GM18907 (cell line): ENCODE measurements around the gene ME3.
A peak's percentile ranks its signal among the peaks of the same experiment; 100 is the strongest.
"Not testable (repeated sequence)": the region's sequence is repeated elsewhere in the genome, so short reads cannot be mapped to it uniquely, and the experiment has no call there.

ENCODE experiments used
- ATAC-seq: cut with Tn5 transposase; IDR thresholded peaks from one replicate; pipeline ENCODE4 v1.9.1; 2021; ENCODE audit warnings: mild to moderate bottlenecking, moderate library complexity; ENCODE audit not compliant: unreplicated experiment

ME3 gene

GRCh38 chr11:86565801-86566312 lies 106.6 kb downstream of the ME3 start:
- no peak for ATAC-seq

DNA sequence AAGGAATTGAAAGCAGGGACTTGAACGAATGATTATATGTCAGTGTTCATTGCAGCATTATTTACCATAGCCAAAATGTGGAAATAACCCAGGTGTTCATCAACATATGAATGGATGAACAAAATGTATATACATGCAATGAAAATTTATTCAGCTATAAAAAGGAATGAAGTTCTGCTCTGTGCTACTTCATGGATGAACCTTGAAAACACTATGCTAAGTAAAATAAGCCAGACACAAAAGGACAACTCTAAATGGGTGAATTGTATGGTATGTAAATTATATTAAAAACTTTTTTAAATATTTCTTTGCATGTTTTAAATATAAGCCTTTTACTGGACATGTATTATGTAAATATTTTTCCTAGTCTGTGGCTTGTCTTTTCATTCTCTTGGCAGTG lies 107.0 kb downstream of the ME3 start:
- no peak for ATAC-seq

DNA sequence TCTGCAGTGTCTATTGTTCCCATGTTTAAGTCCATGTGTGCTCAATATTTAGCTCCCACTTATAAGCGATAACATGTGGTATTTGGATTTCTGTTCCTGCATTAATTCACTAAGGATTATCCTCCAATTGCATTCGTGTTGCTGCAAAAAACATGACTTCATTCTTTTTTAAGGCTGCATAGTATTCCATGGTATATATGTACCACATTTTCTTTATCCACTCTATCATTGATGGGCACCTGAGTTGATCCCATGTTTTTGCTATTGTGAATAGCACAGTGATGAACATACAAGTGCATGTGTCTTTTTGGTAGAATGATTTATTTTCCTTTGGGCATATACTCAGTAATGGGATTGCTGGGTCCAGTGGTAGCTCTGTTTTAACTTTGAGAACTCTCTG lies 109.6 kb downstream of the ME3 start:
- ATAC-seq, result not testable (repeated sequence)

DNA sequence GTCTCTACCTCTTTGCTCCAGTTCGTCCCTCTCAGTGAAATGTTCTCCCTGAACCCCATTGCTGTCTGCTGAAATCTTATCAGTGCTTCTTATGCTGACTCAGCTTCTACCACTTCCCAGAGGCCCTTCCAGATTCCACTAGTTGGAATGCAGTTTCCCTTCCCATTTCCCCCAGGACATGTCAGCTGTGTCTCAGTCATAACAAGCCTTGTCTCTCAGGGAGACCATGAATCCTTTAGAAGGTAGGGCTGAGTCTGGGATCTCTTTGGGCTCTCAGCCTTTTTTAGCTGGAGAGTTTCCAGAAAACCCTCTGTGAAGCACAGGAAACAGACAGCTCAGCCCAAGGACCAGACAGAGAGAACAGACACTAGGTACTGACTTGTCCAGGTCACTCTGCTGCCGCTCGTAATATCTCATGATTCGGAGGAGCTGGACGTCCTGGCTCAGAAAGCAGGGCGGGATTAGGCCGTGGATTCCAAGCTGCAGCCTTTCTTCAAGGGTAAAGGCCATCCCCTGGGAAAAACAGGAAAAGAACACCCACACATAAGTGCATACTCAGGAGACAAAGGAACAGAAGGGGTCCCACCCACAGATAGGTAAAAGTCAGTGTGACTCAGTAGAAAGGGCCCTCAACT lies 113.0 kb downstream of the ME3 start:
- no peak for ATAC-seq

DNA sequence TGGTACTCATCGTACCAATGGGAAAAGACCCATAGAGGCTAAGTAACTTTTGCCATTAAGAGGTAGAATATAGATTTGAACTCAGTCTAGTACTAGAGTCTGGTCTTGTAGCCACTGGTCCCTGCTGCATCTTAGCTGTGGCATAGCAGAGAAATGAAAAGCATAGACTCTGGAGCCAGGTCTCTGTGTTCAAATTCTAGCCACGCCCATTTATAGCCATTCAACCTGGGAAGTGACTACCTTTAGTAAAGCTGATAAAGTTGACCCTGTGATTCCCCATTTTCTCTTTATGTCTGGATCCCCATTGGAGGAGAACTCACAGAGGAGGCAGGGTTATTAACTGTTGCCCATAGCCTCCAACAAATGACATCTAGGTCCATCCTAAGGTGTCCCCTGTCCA lies 113.6 kb downstream of the ME3 start:
- ATAC-seq, result no peak

- no peak for ATAC-seq
Observed at GRCh38 chr11:86558207-86558606, 114.2 kb downstream of the ME3 start.

- no peak for ATAC-seq
Observed at GRCh38 chr11:86555866-86556265, 116.5 kb downstream of the ME3 start.

GRCh38 chr11:86555401-86555800 lies 117.0 kb downstream of the ME3 start:
- ATAC-seq, result no peak

- no peak for ATAC-seq
Observed at GRCh38 chr11:86553265-86553664, 119.2 kb downstream of the ME3 start.

DNA sequence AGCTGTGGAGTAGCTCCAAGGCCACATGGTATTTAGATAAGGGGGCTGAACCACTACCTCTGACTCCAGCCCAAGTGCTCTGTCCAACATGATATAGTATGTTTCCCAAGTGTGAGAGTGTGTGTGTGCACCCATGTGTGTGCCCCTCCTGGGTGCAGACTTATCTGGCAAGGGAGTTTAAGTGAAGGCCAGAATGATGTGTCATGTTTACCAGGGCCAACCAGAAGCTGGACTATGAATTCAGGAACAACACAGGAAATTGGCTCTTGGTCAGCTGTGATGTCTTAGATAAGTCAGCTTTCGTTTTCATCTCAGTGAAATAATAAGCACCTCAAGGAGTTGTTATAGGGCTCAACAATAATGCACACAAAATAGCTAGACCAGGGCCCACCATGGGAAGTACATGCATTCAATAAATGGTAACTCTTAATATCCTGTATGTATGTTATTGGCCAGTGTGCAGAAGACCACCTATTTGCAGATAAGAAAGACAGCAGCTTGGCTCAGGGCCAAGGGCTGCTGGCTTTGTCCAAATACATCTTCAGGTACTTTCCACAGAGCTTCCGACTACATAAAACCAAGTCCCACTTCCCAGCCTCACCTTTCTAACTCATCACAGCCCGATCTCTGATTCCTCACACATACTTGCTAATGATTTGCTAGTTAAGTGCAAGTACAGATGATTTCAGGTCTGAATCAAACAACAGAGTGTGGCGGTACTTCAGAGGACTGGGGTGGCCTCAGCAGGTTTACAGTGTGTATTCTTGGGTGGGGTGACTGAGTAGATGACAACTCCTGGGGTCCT lies 120.9 kb downstream of the ME3 start:
- peak; percentile 77 for ATAC-seq

DNA sequence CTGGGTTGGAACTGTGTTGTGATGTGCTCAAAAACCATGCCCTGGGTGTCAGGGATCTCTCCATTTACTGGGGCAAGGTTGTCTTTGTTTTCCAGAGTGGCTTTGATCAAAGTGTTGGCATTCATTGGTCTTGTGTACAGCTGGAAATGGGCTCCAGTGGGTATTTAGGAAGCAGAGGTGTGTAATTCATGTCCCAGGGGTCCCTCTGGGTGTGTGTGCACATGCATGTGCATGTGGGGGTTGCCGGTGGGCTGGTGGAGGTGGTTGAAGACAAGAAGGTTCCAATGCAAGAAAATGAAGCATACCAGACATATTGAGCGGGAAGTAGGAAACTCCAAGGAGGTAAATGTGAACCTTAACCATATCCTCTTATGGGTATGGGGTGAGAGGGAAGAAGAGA lies 121.7 kb downstream of the ME3 start:
- ATAC-seq, result no peak

DNA sequence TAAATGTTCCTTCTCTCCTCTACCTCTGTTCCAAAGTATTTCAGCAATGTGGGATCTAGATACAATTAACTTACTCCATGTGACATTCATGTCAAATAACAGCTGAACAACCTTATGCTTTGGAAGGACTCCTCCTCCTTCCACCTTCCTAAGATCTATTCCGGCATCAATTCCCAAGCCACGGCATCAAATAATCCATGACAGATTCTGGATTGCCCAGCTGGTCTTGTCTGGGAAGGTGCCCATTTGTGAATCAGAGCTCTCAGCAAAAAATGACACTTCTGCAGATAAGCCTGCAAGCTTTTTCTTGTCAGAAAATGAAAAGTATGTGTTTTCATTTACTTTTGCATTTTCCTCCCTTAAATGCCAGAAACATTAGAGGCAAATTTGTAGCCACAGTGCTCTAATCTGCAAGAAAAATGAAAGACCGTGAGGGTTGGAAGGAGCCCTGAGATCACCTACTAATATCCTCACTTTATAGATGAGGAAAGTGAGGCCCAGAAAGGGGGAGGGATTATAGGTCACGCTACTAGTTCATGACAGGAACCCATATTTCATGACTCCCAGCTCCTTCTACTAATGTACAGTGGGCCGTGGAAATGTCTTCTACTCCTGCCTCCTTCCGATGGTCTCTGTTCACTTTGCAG lies 124.0 kb downstream of the ME3 start:
- ATAC-seq, result no peak

- no peak for ATAC-seq
Observed at GRCh38 chr11:86547727-86548126, 124.7 kb downstream of the ME3 start.

- not testable (repeated sequence) for ATAC-seq
Observed at GRCh38 chr11:86541299-86541698, 131.1 kb downstream of the ME3 start.

GRCh38 chr11:86538223-86538548 lies 134.2 kb downstream of the ME3 start:
- ATAC-seq, result no peak

DNA sequence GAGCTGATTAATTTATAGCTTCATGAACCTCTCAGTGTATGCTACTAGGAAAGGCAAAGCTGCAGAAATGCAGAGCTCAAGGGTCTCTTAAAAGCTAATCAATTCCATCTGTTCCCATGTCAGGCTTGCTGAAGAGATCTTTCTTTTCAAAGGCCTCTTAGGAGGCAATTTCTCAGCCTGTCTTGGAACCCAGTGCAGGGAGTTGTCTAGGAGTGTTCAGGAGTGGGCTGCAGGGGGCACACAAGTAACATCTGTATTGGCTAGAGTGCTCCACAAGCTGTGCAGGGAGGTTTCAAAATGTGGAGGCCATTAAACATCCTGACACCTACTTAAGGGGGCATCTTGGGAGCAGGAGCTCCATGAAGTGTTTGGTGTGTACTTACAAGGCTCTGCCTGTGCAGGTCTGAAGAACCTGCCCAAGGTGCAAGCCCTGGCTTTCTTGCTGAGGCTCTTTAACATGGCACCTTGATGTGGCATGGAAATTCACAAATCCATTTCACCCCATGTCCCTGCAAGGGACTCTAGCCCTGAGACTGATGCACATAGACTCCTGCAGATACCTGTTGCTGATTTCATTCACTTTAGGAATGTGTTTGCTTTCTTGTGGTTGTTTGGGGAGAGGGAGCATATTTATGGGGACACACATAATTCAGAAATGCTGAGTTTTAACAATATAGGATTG lies 134.7 kb downstream of the ME3 start:
- no peak for ATAC-seq

GRCh38 chr11:86535773-86536172 lies 136.6 kb downstream of the ME3 start:
- no peak for ATAC-seq

DNA sequence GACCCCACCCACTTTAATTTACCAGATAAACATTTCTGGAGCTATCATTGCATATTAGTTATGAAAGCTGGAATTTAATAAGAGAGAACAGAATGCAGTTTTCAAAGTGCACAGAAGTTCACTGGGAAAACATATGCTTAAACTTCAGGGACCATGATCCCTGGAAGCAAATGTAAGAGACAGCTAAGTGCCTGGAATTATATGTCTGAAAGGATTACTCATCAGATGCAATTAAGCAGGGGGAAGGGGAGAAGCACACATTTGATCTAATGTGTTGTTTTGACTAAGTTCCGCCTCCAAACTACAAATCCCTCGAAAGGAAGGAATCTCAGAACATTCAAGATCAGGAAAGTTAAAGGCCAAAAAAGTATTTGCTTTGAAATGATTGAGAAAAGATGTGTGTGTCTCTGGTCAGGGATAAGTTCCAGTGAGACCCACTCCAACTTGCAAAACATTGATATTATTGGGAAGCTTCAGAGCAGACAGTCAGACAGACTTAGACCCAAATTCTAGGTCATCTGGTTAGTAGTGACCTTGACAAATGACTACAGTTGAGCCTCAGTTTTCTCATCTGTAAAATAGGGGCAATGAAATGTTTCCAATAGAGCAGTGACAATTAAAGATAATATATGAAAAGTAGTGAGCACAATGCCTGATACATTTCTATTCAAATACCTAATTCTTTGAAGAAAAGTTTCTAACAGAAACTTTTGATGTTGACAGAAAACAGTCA lies 147.6 kb downstream of the ME3 start:
- no peak for ATAC-seq

- no peak for ATAC-seq
Observed at GRCh38 chr11:86523738-86524619, 148.4 kb downstream of the ME3 start.

DNA sequence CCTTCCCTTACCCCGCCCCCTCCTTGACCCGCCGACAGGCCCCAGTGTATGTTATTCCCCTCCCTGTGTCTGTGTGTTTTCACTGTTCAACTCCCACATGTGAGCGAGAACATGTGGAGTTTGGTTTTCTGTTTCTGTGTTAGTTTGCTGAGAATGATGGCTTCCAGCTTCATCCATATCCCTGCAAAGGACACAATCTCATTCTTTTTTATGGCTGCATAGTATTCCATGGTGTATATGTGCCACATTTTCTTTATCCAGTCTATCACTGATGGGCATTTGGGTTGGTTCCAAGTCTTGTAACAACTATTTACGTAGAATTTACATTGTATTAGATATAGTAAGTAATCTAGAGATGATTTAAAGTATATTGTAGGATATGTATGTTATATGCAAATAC lies 149.9 kb downstream of the ME3 start:
- not testable (repeated sequence) for ATAC-seq
